Muscle of leg (tissue), 16 donors: ENCODE measurements around the gene THRAP3. TPM values are rescaled to one million over a fixed set of nuclear protein-coding genes. Genes with fewer than 3 reads are reported as not detected.
A peak's percentile ranks its signal among the peaks of the same experiment; 100 is the strongest.

Experiments used
- DNase-seq: peaks from one replicate; pipeline ENCODE4 v3.0.0; 2013
- H3K27ac ChIP-seq: one replicate; pipeline ENCODE4 v1.5.1; 2013; ENCODE audit warnings: mild to moderate bottlenecking, low read length, control low read depth
- H3K27me3 ChIP-seq: one replicate; pipeline ENCODE4 v1.6.1; 2013; ENCODE audit warnings: low read length; ENCODE audit not compliant: control insufficient read depth, insufficient read depth
- H3K36me3 ChIP-seq: one replicate; pipeline ENCODE4 v1.6.1; 2013; ENCODE audit warnings: low read length; ENCODE audit not compliant: control insufficient read depth, insufficient read depth
- H3K4me1 ChIP-seq: one replicate; pipeline ENCODE4 v1.6.1; 2013; ENCODE audit warnings: low read length; ENCODE audit not compliant: control insufficient read depth, insufficient read depth
- H3K4me3 ChIP-seq: one replicate; pipeline ENCODE4 v1.5.1; 2013; ENCODE audit warnings: low read length, control low read depth
- H3K9me3 ChIP-seq: replicated peaks from 2 replicates; pipeline ENCODE4 v1.6.1; 2013; ENCODE audit warnings: low read depth, low read length; ENCODE audit not compliant: control insufficient read depth
- WGBS: methylation state at CpG from one replicate; pipeline ENCODE4 v1.1.5; 2013; ENCODE audit warnings: missing lambda C conversion rate; ENCODE audit not compliant: insufficient coverage; 5-methylcytosine and 5-hydroxymethylcytosine counted together
- long read RNA-seq, 11 donors: transcript quantifications; one replicate each; lab custom pipeline, GENCODE V29; 2026
- polyA plus RNA-seq, 8 donors: library from polyadenylated mRNA; unstranded; fragments of 120-200 nt; gene quantifications; one replicate each; pipeline versions ENCODE4 v1.2.1 to v1.2.3, GENCODE V29; 2013; ENCODE audit warnings: inconsistent platforms in 1 of 8, low replicate concordance in 1 of 8; ENCODE audit not compliant: insufficient read length in 8 of 8, insufficient read depth in 1 of 8
- total RNA-seq: library from RNA; stranded (reverse); fragments of 120-200 nt; gene quantifications from one replicate; pipeline ENCODE4 v1.2.4, GENCODE V29; 2013

The THRAP3 gene, protein sequence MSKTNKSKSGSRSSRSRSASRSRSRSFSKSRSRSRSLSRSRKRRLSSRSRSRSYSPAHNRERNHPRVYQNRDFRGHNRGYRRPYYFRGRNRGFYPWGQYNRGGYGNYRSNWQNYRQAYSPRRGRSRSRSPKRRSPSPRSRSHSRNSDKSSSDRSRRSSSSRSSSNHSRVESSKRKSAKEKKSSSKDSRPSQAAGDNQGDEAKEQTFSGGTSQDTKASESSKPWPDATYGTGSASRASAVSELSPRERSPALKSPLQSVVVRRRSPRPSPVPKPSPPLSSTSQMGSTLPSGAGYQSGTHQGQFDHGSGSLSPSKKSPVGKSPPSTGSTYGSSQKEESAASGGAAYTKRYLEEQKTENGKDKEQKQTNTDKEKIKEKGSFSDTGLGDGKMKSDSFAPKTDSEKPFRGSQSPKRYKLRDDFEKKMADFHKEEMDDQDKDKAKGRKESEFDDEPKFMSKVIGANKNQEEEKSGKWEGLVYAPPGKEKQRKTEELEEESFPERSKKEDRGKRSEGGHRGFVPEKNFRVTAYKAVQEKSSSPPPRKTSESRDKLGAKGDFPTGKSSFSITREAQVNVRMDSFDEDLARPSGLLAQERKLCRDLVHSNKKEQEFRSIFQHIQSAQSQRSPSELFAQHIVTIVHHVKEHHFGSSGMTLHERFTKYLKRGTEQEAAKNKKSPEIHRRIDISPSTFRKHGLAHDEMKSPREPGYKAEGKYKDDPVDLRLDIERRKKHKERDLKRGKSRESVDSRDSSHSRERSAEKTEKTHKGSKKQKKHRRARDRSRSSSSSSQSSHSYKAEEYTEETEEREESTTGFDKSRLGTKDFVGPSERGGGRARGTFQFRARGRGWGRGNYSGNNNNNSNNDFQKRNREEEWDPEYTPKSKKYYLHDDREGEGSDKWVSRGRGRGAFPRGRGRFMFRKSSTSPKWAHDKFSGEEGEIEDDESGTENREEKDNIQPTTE
- total RNA-seq (55.6 TPM), polyA plus RNA-seq (100 to 1,000 TPM in 2 of 8 donors, 10 to 100 TPM in 6; 73.3 to 111 (median 92.7) TPM)
- long read RNA-seq, donor 1, partial matches to known transcripts, result 14 of 16 reads
- long read RNA-seq, donor 1, other reads (novel, unspliced or antisense), result 0 of 16 reads
- long read RNA-seq, donor 2, result 0 reads
- long read RNA-seq, donor 3, full-length matches to known transcripts, result 3 of 65 reads
- long read RNA-seq, donor 3, partial matches to known transcripts, result 62 of 65 reads
- long read RNA-seq, donor 3, other reads (novel, unspliced or antisense), result 0 of 65 reads
- long read RNA-seq, donor 4, partial matches to known transcripts, result 19 of 19 reads
- long read RNA-seq, donor 4, other reads (novel, unspliced or antisense), result 0 of 19 reads
- long read RNA-seq, donor 5, full-length matches to known transcripts, result 3 of 149 reads
- long read RNA-seq, donor 5, partial matches to known transcripts, result 146 of 149 reads
- long read RNA-seq, donor 5, other reads (novel, unspliced or antisense), result 0 of 149 reads
- long read RNA-seq, donor 6, partial matches to known transcripts, result 188 of 200 reads
- long read RNA-seq, donor 6, other reads (novel, unspliced or antisense), result 12 of 200 reads
- long read RNA-seq, donor 7, partial matches to known transcripts, result 222 of 222 reads
- long read RNA-seq, donor 7, other reads (novel, unspliced or antisense), result 0 of 222 reads
- long read RNA-seq, donor 8, partial matches to known transcripts, result 64 of 65 reads
- long read RNA-seq, donor 8, other reads (novel, unspliced or antisense), result 0 of 65 reads
- long read RNA-seq, donor 9, partial matches to known transcripts, result 59 of 59 reads
- long read RNA-seq, donor 9, other reads (novel, unspliced or antisense), result 0 of 59 reads
- long read RNA-seq, donor 10, full-length matches to known transcripts, result 2 of 59 reads
- long read RNA-seq, donor 10, partial matches to known transcripts, result 47 of 59 reads
- long read RNA-seq, donor 10, other reads (novel, unspliced or antisense), result 10 of 59 reads
- long read RNA-seq, donor 11, partial matches to known transcripts, result 45 of 45 reads
- long read RNA-seq, donor 11, other reads (novel, unspliced or antisense), result 0 of 45 reads

DNA sequence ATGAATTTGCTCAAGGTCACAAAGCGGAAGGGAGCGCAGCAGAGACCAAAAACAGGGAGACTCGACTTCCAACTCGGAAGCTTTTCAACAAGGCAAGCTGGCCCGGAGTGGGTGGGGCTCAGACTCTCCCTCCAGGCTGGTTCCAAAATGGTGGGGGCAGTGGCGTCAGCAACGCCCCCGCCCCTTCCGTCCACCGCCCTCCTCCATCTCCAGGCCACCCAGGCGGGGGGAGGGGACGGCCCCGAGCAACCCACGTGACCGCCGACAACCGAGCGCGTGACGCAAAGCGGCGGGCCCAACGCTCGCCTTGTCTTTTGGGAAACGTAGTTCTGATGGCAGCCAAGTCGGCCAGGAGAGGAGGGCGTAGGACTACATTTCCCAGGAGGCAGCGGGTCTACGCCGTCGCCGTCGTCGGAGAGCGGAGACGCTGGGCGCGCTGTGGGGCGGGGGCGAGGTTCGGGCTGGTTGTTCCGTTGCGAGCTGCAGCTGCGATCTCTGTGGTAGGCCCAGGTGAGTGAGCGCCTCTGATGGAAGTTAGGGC lies at the start of gene THRAP3:
THRAP3 (plus strand) TSS at position 448 of the 541 bp plus-strand sequence. CDS start 58,121 bp downstream, outside the sequence.
- H3K36me3 ChIP-seq, result peaks cover 17% of the 10 kb centered on the region
- peak within 1 kb of the TSS; percentile 100 for H3K27ac ChIP-seq
- H3K27me3 ChIP-seq, result no peaks in the 10 kb centered on the region
- H3K4me3 ChIP-seq, result peak within 1 kb of the TSS; percentile 95
- peaks cover 23% of the 10 kb centered on the region for H3K4me1 ChIP-seq
- WGBS, result 0% methylated on average over 44 of the region's 45 CpGs
- DNase-seq, result peak; percentile 100
- H3K9me3 ChIP-seq, result no peaks in the 10 kb centered on the region

DNA sequence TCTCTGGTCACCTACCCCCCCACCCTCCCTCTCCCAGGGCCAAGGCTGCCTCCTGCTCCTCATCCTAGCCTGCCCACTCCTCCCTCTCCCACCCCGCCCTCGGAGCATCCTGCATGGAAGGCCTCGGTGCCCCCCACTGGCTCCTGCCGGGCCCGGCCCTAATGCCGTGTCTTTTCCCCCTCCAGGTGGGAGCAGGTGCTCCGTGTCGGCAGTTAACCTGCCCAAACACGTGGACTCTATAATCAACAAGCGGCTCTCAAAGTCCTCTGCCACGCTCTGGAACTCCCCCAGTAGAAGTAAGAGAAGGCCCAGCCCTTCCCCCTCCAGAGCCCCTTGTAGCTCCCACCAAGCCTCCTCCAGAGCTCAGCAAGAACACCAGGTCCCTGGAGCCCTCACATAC lies 49.5 kb upstream of the THRAP3 start:
- H3K36me3 ChIP-seq, result peaks cover 92% of the 10 kb centered on the region
- no peak for DNase-seq
- peak overlapping the region; percentile 94 for H3K27ac ChIP-seq
- 61% methylated on average over 11 of the region's 11 CpGs for WGBS
- no peak overlapping the region for H3K4me3 ChIP-seq
- H3K27me3 ChIP-seq, result no peaks in the 10 kb centered on the region
- peaks cover 69% of the 10 kb centered on the region for H3K4me1 ChIP-seq
- no peaks in the 10 kb centered on the region for H3K9me3 ChIP-seq

DNA sequence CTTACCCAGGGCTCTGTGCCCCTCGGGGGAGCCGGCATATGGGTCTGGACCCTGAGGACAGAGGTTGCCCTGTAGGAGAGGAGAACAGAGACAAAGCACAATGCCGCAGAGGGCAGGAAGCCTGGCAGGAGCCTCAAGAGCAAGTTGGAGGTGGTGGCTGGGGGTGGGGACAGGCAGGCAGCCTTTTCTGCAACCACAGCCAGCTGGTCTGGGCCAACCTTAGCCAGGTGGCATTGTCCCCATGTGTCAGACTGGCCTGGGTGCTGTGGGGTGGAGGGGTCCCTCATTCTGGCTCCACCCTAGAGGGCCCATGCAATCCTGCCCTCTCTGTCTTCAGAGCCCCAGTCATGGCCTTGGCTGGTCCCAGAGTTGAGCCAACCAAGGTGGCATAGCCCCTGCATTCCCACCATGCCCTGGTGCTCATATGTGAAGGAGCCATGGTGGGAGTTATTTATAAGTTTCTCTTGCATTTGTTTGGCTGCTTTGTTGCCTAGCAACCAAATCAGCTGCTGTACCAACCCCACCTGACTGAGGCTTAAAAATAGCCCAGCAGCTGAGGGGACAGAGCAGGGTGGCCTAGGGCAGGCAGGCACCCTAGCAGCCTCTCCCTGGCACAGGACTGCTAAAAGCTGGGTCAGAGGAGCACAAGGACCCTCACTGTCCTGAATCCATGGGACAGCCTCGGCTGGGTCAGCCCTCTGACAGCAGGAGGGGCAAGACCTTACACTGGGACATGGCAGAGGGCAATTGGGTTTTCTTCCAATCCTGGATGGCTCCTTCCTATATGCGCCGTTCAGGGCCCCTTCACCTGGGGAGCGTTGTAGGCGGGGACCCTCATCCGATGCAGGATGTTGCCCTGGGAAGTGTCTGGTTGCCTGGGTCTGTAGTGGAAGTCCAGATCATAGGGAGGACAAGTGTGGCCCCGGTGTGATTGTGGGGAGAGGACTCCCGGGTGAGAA lies 48.8 kb upstream of the THRAP3 start:
- Histone ChIP-seq H3K9me3 (no peaks in the 10 kb centered on the region), H3K4me1 (peaks cover 62% of the 10 kb centered on the region), H3K27me3 (no peaks in the 10 kb centered on the region), H3K36me3 (peaks cover 94% of the 10 kb centered on the region), H3K4me3 (no peak overlapping the region), H3K27ac (peak overlapping the region; percentile 94)
- 69% methylated on average over 7 of the region's 11 CpGs for WGBS
- peak; percentile 89 for DNase-seq

DNA sequence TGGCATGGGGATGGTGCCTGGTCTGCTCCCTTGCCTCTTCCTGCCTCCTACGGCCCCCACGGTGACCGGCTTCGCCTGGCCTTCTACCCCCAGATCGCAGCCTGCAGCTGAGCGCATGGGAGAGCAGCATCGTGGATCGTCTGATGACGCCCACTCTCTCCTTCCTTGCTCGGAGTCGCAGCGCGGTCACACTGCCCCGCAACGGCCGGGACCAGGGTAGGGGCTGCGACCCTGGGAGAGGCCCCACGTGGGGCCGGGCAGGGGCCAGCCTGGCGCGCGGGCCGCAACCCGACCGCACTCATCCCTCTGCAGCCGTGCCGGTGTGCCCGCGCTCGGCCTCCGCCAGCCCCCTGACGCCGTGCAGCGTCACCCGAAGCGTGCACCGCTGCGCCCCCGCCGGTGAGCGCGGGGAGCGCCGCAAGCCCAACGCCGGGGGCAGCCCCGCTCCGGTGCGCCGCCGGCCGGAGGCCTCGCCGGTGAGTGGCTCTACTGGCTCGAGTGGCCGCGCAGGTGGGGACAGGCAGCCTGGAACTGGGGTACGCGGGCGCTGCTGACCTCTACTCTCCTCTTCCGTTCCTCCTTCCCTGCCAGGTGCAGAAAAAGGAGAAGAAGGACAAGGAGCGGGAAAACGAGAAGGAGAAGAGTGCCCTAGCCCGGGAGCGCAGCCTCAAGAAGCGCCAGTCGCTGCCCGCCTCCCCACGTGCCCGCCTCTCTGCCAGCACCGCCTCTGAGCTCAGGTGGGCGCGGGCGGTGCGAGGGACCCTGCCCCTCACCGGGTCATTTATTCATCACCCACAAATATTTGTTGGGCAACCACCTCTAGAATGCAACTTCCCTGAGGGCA lies 47.9 kb upstream of the THRAP3 start:
- WGBS, result 47% methylated on average over 56 of the region's 76 CpGs

DNA sequence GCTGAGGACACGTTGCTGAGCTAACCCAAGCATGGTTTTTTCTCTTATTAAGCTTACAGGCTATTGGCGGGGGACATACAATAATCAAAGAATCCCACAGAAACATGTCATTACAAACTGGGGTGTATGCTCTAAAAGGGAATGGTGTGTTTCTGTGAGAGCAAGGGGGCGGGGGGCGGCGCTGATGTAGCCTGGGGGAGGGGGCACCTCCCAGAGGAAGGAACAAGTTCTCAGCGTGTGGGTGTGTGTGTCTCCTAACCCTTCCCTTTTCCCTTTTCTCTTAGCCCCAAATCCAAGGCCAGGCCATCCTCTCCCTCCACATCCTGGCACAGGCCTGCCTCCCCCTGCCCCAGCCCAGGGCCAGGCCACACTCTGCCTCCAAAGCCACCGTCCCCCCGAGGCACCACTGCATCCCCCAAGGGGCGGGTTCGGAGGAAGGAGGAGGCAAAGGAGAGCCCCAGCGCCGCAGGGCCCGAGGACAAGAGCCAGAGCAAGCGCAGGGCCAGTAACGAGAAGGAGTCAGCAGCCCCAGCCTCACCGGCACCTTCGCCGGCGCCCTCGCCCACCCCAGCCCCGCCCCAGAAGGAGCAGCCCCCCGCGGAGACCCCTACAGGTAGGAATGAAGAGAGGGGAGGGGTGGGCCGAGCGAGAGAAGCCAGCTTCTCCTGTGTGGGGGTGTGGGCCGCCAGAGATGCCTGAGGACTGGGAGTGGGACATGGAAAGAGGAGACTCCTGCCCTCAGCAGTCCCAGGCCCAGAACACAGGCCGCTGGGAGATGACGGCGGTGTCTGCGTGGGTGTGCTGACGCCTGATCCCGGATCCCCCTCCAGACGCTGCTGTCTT lies 46.4 kb upstream of the THRAP3 start:
- Histone ChIP-seq H3K9me3 (no peaks in the 10 kb centered on the region), H3K27ac (peak overlapping the region; percentile 35), H3K4me1 (peaks cover 50% of the 10 kb centered on the region), H3K4me3 (no peak overlapping the region), H3K36me3 (peaks cover 86% of the 10 kb centered on the region), H3K27me3 (no peaks in the 10 kb centered on the region)
- no peak for DNase-seq
- WGBS, result 69% methylated on average over 27 of the region's 33 CpGs

More for the DNA sequence above, 47.9 kb upstream of the THRAP3 start:
- Histone ChIP-seq H3K4me1 (peaks cover 55% of the 10 kb centered on the region), H3K9me3 (no peaks in the 10 kb centered on the region), H3K36me3 (peaks cover 94% of the 10 kb centered on the region), H3K27ac (peak overlapping the region; percentile 94), H3K27me3 (no peaks in the 10 kb centered on the region), H3K4me3 (no peak overlapping the region)
- DNase-seq, result no peak

DNA sequence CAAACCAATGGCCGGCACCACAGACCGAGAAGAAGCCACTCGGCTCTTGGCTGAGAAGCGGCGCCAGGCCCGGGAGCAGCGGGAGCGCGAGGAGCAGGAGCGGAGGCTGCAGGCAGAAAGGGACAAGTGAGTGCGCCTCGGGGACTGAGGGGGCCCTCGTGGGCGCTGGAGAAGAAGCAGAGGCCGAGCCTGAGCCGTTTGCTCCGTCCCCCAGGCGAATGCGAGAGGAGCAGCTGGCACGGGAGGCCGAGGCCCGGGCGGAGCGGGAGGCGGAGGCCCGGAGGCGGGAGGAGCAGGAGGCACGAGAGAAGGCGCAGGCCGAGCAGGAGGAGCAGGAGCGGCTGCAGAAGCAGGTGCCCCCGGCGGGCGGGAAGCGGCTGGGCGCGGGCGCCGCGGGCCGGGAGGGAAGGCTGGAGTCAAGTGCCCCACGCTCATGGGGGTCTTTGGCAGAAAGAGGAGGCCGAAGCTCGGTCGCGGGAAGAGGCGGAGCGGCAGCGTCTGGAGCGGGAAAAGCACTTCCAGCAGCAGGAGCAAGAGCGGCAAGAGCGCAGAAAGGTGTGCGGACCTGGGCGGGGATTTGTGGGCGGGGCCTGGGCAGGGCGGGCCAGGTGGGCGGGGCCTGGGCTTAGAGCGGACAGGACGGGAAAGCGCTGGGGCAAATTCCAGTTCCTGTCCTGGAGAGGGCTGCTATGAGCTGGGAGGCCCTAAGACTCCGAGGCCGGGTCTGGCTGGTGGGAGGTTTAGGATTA lies 45.6 kb upstream of the THRAP3 start:
- Histone ChIP-seq H3K4me1 (peaks cover 43% of the 10 kb centered on the region), H3K4me3 (no peak overlapping the region)
- no peak for DNase-seq

More for the DNA sequence above, 45.6 kb upstream of the THRAP3 start:
- 72% methylated on average over 60 of the region's 62 CpGs for WGBS
- Histone ChIP-seq H3K27me3 (no peaks in the 10 kb centered on the region), H3K27ac (peak overlapping the region; percentile 8), H3K36me3 (peaks cover 80% of the 10 kb centered on the region), H3K9me3 (no peaks in the 10 kb centered on the region)
